Putamen (tissue), 1 donor: ENCODE results near the gene SPEF2.
"Not testable (repeated sequence)": the region's sequence is repeated elsewhere in the genome, so short reads cannot be mapped to it uniquely, and the experiment has no call there.

Experiments used
- DNase-seq: peaks from one replicate; pipeline ENCODE4 v3.0.0-alpha.2; 2016; ENCODE audit warnings: low spot score

SPEF2 gene

DNA sequence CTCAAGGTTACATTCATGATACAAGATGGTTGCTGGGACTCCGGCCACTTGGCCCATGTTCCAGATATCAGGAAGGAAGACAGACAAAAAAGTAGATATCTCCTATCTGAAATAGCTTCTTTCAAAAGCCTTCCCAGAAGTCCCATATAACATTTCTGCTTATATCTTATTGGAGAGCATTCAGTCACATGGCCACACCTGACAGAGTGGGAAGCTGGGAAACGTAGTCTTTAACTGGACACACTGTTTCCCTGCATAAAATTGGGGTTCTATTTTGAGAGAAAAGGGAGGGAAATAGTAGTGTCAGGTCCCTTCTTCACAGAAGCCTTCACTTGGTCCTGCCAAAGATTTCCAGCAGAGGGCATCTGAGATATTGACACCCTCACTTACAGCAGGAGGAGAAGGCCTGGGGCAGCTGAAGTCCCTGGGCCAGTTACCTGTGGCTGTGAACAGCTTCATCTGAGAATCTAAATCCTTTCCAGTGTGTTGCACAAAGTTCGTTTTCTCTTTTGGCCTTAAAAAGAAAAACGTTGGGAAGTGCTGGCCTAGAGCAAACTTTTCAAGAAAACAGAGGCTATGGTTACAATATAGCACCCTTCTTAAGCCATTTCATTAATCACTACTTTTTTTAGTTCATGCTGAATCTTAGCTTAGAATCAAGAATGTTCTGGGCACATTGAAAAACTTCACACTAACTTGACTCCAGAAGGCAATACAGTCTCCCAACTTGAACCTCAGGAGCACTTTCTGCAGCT is 33.5 kb downstream of the SPEF2 start:
- peak; percentile 32 for DNase-seq

- DNase-seq, result no peak
Measured at GRCh38 chr5:35656721-35657120, 39.1 kb downstream of the SPEF2 start.

DNA sequence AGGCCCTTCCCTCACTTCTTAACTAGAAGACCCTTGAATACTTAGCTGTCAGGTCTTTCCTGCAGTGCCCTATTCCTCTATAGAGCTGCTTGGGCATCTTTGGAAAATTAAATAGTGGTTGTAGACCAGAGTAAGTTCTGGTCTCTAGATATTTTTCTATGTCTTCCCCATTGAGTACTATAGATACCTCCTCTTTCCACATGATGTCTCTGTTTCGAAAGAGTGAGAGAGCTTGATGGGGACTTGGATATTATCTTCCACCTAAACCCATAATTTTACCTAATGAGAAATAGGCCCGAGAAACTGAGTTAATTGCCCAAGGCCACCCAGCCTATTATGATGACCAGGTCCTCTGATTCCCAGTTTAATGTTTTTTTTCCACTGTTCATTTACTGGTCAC is 40.2 kb downstream of the SPEF2 start:
- DNase-seq, result no peak

- DNase-seq, result no peak
Measured at GRCh38 chr5:35659556-35659955, 41.9 kb downstream of the SPEF2 start.

- no peak for DNase-seq
Measured at GRCh38 chr5:35660451-35660850, 42.8 kb downstream of the SPEF2 start.

DNA sequence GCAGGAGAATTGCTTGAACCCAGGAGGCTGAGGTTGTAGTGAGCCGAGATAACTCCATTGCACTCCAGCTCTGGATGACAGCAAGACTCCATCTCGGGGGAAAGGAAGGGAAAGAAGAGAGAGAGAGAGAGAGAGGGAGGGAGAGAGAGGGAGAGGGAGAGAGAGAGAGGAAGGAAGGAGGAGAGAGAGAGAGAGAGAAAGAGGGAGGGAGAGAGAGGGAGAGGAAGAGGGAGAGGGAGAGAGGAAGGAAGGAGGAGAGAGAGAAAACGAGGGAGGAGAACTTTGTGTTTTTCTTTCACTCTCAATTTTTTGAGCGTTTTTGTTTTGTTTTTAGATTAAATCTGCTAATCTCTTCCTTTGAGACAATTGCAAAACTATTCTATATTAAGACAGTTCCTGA is 46.9 kb downstream of the SPEF2 start:
- no peak for DNase-seq

DNA sequence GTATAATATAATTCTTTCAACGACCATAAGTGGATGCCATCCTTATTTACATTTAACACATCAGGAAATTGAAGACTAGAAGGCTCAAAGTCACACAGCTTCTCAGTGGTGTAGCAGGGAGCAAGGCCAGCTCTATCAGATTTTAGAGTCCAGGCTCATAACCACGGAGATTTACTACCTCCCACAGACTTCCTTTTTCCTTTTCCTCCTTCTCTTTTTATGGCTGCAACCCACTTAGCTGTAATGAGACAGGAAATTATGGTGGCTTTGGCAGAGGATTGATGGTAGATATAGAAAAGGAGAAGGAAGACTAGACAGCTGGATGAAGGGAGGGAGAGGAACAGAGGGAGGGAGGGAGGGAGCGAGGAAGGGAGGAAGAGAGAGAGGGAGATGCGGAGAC is 47.4 kb downstream of the SPEF2 start:
- no peak for DNase-seq

DNA sequence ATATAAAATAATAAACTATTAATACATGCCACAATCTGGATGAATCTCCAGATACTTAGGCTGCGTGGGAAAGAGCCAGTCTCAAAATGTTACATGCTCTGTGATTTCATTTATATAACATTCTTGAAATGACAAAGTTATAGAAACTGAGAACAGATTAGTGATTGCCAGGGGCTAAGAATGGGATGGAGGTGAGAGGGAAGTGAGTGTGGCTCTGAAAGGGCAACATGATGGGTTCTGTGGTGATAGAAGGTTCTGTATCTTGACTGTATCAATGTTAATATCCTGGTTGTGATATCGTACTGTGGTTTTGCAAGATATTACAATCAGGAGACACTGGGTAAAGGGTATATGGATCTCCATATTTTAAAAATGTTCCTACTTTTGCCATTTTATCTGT is 50.7 kb downstream of the SPEF2 start:
- no peak for DNase-seq

GRCh38 chr5:35668794-35669193 is 51.1 kb downstream of the SPEF2 start:
- DNase-seq, result no peak

DNA sequence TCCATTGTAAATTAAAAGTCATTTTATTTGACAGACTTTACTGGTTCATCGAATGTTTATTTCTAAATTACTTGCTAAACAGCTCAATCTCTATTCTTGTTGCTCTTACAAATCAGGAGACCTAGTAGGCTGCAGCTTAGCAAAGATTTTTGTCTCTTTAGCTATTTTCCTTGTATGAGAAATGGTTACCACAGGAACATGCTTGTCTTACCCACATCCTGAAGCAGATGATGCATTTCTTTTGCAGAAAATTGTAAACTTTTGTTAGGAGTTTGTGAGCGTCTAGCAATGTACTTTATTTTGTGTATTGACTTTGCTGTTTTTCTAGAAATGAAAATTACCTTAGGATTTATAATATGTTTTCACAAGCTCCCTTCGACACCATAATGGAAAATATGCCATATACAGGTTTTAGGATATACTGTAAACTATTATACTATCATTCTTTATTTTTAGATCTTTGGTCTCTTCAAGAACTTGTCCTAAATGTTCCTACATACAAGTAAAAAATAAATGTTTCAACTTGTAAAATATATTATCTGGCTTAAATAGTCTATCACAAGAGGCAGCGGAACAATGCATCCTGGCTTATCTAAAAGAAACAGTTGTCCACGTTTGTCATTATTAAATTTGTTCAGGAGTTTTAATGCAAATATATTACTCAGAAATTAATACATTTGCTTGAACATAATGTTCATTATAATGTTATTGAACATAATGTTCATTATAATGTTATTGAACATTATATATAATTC is 54.1 kb downstream of the SPEF2 start:
- DNase-seq, result no peak

GRCh38 chr5:35672296-35672655 is 54.6 kb downstream of the SPEF2 start:
- DNase-seq, result not testable (repeated sequence)

GRCh38 chr5:35672995-35673394 is 55.3 kb downstream of the SPEF2 start:
- DNase-seq, result no peak

GRCh38 chr5:35674049-35674448 is 56.4 kb downstream of the SPEF2 start:
- DNase-seq, result no peak

- no peak for DNase-seq
Measured at GRCh38 chr5:35675392-35675791, 57.7 kb downstream of the SPEF2 start.

DNA sequence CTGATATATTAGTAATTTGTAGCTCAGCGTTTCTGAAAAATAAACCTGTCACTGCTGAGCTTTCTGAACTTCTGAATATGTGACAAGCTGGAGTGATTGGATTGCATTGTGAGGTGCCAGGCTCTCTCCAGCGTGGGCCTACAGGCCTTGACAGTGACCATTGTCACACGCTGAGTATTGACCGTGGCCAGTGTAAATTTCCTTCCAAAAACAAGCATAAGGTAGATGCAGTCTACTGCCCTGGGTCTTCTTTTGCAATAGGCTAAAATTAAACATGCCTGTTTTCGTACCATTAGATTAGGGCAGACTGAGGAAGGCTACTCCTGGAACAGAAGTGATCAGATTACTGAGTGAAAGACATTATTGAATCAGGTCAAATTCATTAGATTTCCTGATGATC is 60.2 kb downstream of the SPEF2 start:
- no peak for DNase-seq

GRCh38 chr5:35678661-35679060 is 61.0 kb downstream of the SPEF2 start:
- no peak for DNase-seq

- no peak for DNase-seq
Measured at GRCh38 chr5:35679357-35679756, 61.7 kb downstream of the SPEF2 start.

GRCh38 chr5:35681911-35682310 is 64.2 kb downstream of the SPEF2 start:
- no peak for DNase-seq

DNA sequence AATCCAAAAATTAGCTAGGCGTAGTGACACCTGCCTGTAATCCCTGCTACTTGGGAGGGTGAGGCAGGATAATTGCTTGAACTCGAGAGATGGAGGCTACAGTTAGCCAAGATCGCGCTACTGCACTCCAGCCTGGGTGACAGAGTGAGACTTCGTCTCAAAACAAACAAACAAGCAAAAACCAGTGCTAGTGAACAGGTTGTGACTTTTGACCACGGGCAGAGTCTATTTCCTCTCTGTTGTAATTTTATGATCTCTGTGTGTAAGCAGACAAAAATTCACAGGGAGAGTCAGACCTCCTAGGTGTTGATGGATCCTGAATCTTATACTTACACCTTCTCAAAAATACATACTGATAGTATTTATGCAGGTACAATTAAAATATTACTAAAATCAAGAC is 65.8 kb downstream of the SPEF2 start:
- no peak for DNase-seq

DNA sequence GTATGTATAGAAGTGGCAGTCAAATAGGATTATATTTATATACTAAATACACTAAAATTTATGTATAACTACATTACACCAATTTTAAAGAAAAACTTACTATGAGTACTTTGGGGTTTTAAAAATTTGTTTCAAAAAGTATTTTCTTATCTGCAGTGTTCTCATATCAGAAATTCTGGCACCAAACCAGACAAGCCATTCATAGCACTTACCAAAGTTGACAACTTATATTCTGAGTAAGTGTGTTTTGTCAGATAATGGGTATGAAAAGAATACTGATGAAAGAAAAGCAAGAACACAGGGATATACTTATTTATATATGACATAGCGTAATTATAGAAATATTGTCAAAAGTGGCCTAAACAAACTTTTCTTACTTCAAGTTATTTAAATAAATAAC is 67.5 kb downstream of the SPEF2 start:
- no peak for DNase-seq

GRCh38 chr5:35687961-35688360 is 70.3 kb downstream of the SPEF2 start:
- peak; percentile 50 for DNase-seq

DNA sequence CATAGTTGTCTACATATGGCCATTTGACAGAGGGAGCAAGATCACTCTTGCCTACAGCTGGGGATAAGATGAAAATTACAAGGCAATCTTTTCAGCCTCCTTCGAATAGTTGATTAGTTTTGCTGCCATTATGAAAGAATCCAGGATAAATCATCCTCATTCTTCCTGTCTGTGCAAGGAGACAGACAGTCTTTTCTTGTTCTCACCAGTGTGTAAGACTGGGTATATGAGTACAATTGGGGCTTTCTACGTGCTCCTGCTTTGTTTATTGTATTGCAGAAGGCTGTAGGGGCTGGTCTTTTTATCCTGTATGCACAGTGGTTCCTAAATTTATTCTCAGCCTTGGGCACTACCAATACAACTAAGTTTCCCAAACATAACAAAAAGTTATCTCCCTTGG is 76.8 kb downstream of the SPEF2 start:
- peak; percentile 69 for DNase-seq

- no peak for DNase-seq
Measured at GRCh38 chr5:35698047-35698808, 80.6 kb downstream of the SPEF2 start.
